ENCODE data around the gene PLAA. TPM values are rescaled to one million over a fixed set of nuclear protein-coding genes. Genes with fewer than 3 reads are reported as not detected.

PLAA gene
- total and polyA plus RNA-seq, 7 donors, result 13.9 to 32.1 (median 20.8) TPM

GRCh38 chr9:26955921-26956859 is 9.1 kb upstream of the PLAA start, which contains the start of gene IFT74:
Gene IFT74 (plus strand): TSS chr9:26956412. CDS start chr9:26961968, 5,556 bp downstream.
- Histone ChIP-seq H3K4me1 (peaks cover 0 to 14% (median 9%) of the 10 kb centered on the region in 4 donors), H3K27ac (peak within 1 kb of the TSS; percentile 83 to 90 (median 88)), H3K4me3 (peak within 1 kb of the TSS; percentile 56 to 61 (median 59)), H3K9me3 (no peaks in the 10 kb centered on the region), H3K27me3 (no peaks in the 10 kb centered on the region), H3K36me3 (no peaks in the 10 kb centered on the region)
- intact Hi-C loops (cut with DNase I), result loop anchor here (1.0 to 10.0 kb wide), 3 partner anchors 9 to 619 kb away; partner anchors contain the start of genes C9orf72 and PLAA
- 1 to 3% methylated on average over 53 of the region's 53 CpGs for WGBS, 2 donors
- DNase-seq, result peak; percentile 99
- peak; percentile 36 to 53 for TF ChIP-seq POLR2A (IDR thresholded peaks at IDR 0.05)
- TF ChIP-seq EP300 (IDR thresholded peaks at IDR 0.05), result no peak
- no peak for TF ChIP-seq CTCF (IDR thresholded peaks at IDR 0.05)
- TF ChIP-seq POLR2AphosphoS5 (IDR thresholded peaks at IDR 0.05), result peak; percentile 28 to 82 (median 70)

GRCh38 chr9:26955222-26955903 is 8.3 kb upstream of the PLAA start:
- H3K9me3 ChIP-seq, result no peaks in the 10 kb centered on the region
- WGBS, 2 donors, result 13 to 36% methylated on average over 4 of the region's 4 CpGs
- no peak for TF ChIP-seq EP300 (IDR thresholded peaks at IDR 0.05)
- TF ChIP-seq CTCF (IDR thresholded peaks at IDR 0.05), result no peak
- TF ChIP-seq POLR2A (IDR thresholded peaks at IDR 0.05), result no peak
- TF ChIP-seq POLR2AphosphoS5 (IDR thresholded peaks at IDR 0.05), result no peak
- peak overlapping the region; percentile 56 to 61 (median 59) for H3K4me3 ChIP-seq
- H3K27me3 ChIP-seq, result no peaks in the 10 kb centered on the region
- no peak for DNase-seq
- no peaks in the 10 kb centered on the region for H3K36me3 ChIP-seq
- H3K27ac ChIP-seq, result peak overlapping the region; percentile 83 to 90 (median 88)
- H3K4me1 ChIP-seq, result peaks cover 0 to 14% (median 9%) of the 10 kb centered on the region in 4 donors
- intact Hi-C loops (cut with DNase I), result loop anchor here (10.0 kb wide), 2 partner anchors 579 to 619 kb away; partner anchors contain the start of gene C9orf72

- WGBS, 2 donors, result 66 to 72% methylated on average over 3 of the region's 3 CpGs
- no peaks in the 10 kb centered on the region for H3K27me3 ChIP-seq
- H3K27ac ChIP-seq, result peak overlapping the region in 1 of 4 donors; percentile 22
Observed at GRCh38 chr9:26954050-26954508, 7.0 kb upstream of the PLAA start.

GRCh38 chr9:26951794-26952193 is 4.8 kb upstream of the PLAA start:
- H3K4me1 ChIP-seq, result peaks cover 0 to 14% (median 6%) of the 10 kb centered on the region in 4 donors
- intact Hi-C loops (cut with DNase I), result loop anchor here (10.0 kb wide), 2 partner anchors 583 to 623 kb away; partner anchors contain the start of gene C9orf72
- H3K36me3 ChIP-seq, result no peaks in the 10 kb centered on the region
- H3K9me3 ChIP-seq, result no peaks in the 10 kb centered on the region
- 90% methylated on average over 3 of the region's 3 CpGs for WGBS, 2 donors
- DNase-seq, result no peak
- TF ChIP-seq POLR2A (IDR thresholded peaks at IDR 0.05) (no peak), EP300 (IDR thresholded peaks at IDR 0.05) (no peak), CTCF (IDR thresholded peaks at IDR 0.05) (no peak), POLR2AphosphoS5 (IDR thresholded peaks at IDR 0.05) (no peak)
- no peaks in the 10 kb centered on the region for H3K27me3 ChIP-seq
- no peak overlapping the region for H3K27ac ChIP-seq
- H3K4me3 ChIP-seq, result no peak overlapping the region

More at GRCh38 chr9:26954050-26954508, 7.0 kb upstream of the PLAA start:
- H3K4me3 ChIP-seq, result no peak overlapping the region
- intact Hi-C loops (cut with DNase I), result loop anchor here (10.0 kb wide), 2 partner anchors 581 to 621 kb away; partner anchors contain the start of gene C9orf72
- H3K9me3 ChIP-seq, result no peaks in the 10 kb centered on the region
- H3K4me1 ChIP-seq, result peaks cover 0 to 14% (median 9%) of the 10 kb centered on the region in 4 donors
- H3K36me3 ChIP-seq, result no peaks in the 10 kb centered on the region
- TF ChIP-seq POLR2AphosphoS5 (IDR thresholded peaks at IDR 0.05), result no peak
- TF ChIP-seq EP300 (IDR thresholded peaks at IDR 0.05), result no peak
- DNase-seq, result no peak

Data from sigmoid colon (tissue), 7 donors.